Measurements from ENCODE around the gene TMEM233.

TMEM233 gene

DNA sequence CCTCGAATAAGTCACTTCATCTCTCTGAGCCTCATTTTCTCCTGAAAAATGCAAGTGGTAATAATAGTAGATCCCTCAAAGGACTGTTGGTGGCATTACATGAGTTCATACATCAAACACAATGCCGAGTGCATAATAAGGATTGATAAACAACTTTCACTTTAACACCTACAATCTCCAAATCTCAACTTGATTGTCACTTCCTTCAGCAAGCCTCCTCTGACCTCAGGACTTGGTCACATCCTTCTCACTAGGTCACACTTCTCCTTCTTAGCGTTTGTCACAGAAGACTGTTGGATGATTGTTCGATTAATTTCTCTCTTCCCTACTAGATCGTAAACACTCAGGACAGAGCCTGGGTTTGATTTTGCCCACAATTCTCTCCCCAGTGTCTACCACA is 66.5 kb downstream of the TMEM233 start:
- no peak for DNase-seq

- DNase-seq = no peak
These were observed 68.3 kb downstream of the TMEM233 start for GRCh38 chr12:119661882-119662281.

DNA sequence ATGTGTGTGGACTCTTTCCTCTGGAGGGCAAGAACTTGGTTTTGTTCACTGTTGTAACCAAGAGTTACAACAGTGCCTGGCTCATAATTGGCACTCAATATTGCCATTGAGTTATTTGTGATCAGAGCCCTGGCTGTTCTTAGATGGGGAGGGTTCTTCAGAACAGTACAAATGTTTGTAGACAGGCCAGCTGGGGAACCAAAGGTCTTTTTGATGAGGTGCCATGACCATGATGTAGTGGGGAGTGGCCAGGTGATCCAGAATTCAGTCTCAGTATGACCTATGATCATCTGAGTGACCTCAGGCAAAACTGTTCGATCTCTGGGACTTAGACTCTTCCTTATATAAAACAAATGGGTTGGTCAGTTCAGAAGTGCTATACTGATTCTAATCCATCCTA is 71.1 kb downstream of the TMEM233 start:
- no peak for DNase-seq

- no peak for DNase-seq
These were observed 71.8 kb downstream of the TMEM233 start for GRCh38 chr12:119665164-119665929.

DNA sequence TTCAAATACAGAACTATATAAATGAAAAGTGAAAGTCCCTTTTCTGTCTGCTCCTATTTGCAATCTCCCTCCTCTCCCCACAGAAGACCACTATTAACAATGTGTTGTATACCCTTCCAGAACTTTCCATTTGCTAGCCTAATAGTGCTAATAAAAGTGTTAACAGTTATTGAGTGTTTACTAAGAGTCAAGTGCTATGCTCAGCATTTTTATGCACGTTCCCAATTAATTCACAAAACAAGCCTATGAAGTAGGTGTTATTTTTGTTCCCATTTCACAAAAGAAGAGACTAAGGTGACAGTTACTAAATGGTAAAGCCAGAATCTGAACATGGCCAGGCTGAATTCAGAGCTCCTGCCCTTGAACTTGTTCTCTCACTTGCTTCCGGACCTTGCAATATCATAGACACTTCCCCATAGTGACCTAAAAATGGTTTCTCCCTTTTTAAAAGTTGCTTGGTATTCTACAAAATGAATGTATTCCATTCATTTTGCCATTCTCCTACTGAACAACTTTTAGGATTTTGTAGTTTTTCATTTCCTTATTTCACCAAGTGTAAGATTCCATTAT is 72.7 kb downstream of the TMEM233 start:
- no peak for DNase-seq

DNA sequence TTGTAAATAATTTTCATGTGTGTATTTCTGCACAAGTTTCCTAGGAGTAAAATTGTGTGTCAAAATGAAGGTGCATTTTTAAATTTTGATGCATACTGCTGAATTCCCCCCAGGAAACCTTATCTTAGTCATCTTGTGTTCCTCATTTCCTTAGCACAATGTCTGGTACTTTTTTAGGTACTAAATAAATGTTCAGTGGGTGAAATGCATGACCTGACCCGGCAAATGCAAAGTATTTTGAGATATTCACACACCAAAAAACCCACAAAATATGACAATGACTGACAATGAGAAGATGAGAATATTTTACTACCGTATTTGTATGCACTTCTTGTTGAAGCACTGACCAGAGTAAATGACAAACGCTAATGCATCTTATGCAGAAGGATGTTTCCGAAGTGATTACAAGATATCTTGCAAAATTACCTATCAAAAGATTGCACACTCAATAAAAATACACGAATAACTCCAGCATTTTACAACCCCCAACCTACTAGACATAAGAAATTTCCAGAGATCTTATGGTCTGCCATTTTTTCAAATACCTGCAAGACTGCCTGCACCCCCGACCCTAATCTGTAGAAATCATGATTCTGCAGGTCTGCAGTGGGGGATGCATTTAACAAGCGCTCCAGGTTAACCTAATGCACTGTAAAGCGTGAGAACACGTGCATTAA is 73.5 kb downstream of the TMEM233 start:
- DNase-seq = no peak

DNA sequence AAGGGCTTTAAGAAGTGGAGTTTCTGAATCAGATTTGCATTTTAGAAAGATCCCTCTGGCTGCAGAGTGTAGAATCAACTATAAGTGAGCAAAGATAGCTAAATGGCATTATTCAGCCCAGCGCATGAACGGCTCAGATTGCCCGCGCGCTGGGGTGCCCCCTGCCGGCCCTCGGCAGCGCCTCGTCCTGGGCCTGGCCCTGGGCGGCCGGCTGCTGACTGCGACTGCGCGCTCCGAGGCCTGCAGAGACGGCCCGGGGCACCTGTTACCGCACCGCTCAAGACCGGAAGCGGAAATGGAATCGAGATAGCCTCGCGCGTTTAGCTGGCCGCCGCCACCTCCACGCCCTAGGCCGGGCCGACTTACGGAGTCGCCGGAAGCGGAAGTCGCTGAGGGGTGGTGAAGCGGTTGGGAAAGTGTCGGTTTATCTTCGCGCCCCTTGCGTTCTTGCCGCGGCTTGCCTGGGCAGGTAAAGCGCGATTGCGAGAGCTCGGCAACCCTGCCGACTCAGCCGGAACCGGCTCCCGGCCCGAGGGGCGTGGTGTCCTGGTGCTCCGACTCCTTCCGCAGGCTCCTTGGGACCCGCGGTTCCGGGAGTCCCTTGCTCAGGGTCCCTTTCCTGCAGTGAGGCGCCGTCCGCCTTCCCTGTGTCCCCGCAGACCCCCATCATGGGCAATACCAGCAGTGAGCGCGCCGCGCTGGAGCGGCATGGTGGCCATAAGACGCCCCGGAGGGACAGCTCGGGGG is 74.2 kb downstream of the TMEM233 start, which contains the start of gene PRKAB1:
TSS of gene PRKAB1 (plus strand) at position 557 of the 747 bp plus-strand sequence. CDS start at position 669, 112 bp downstream.
- DNase-seq = peak; percentile 88

DNA sequence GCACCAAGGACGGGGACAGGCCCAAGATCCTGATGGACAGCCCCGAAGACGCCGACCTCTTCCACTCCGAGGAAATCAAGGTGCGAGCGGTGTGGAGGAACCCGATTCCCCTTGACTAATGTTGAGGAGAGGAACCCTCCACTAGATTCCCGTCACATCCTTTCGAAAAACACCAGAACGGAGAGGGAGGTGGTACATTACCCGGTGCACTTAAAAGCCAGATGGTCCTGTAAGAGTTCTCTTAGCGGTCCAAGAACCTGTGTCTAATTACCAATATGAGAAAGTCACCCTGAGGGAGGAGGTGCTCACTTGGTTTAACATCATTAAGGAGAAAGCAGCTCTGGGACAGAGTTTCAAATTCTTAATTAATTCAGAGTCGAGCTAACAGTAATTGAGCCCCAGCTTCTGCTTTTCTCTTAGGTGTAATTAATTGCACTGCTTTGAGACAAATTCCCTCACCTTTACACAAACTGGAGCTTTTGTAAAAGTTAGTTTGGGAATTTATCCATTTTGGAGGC is 74.8 kb downstream of the TMEM233 start:
- no peak for DNase-seq

DNA sequence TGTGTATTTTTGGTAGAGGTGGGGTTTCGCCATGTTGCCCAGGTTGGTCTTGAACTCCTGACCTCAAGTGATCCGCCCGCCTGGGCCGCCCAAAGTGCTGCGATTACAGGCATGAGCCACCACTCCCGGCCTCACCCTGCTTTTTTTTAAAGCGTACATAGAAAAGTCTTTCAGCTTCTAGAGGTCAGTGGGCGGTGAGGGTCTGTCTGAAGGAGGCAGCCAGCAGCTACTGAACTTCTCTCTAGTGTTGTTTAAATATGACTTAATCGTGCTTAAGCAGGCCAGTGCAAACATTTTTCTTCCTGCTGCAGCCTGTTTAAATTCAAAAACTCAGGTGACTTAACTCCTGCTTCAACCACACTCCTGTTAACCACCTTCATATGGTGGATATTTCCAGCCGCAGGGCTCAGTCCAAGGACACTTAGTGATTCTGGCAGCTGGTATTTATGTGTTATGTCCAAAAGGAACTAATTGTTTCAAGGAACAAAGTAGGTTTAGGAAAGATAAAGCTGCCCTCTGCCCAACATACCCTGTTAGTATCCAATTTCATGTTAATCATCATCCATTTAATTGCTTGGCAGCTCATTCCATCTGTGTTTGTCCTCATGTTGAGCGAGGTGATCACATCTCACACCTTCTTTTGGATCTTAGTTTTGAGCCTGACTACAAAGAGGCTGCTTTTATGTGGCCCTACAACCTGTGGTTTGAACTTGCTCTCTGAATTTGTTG is 76.3 kb downstream of the TMEM233 start:
- DNase-seq = no peak

DNA sequence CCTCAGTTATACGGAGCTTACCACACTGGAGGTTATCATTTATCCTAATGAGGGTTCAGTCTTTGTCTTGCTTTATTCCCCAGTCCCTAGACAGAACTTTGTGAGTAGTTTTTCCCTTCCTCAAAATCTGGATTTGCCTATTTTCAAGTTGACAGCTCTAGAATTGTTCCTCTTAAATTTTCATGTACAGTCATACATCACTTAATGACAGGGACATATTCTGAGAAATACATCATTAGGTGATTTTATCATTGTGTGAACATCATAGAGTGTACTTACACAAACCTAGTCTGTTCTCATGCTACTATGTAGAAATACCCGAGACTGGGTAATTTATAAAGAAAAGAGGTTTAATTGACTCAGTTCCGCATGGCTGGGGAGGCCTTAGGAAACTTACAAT is 77.5 kb downstream of the TMEM233 start:
- DNase-seq = no peak

GRCh38 chr12:119672194-119672593 is 78.6 kb downstream of the TMEM233 start:
- no peak for DNase-seq

GRCh38 chr12:119673634-119674033 is 80.1 kb downstream of the TMEM233 start:
- no peak for DNase-seq

GRCh38 chr12:119674560-119674959 is 81.0 kb downstream of the TMEM233 start:
- DNase-seq = no peak

DNA sequence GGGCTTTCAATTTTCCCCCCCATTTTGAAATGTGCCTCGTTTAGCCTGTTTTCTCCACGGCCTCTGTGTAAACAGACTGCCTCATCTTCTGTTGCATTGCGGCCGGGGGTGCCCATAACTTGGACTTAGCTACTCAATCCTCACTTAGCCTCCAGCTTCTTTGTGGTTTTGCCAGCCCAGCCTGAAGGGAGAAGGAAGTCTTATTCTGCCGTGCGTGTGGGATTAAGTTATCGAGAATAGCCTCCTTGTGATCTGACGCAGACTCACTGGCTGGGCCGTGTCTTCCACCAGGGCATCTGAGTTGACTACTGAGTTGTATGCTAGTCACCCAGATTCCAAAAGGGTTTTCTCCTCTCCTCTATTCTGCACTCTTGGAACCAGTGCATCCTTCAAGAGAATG is 82.4 kb downstream of the TMEM233 start:
- DNase-seq = no peak

- DNase-seq = no peak
These were observed 83.0 kb downstream of the TMEM233 start for GRCh38 chr12:119676573-119676972.

DNA sequence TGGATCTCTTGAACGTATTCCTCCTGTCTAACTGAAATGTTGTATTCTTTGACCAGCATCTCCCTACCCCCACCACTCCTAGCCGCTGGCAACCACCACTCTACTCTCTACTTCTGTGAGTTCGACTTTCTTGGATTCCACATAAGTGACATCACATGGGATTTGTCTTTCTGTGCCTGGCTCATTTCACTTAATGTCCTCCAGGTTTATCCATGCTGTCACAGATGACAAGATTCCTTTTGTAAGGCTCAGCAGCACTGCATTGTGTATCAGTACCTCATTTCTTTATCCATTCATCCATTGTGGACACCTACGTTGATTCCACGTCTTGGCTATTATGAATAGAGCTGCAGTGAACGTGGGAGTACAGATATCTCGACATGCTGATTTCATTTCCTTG is 84.9 kb downstream of the TMEM233 start:
- no peak for DNase-seq

GRCh38 chr12:119679081-119679480 is 85.5 kb downstream of the TMEM233 start:
- no peak for DNase-seq

- DNase-seq = no peak
These were observed 85.9 kb downstream of the TMEM233 start for GRCh38 chr12:119679490-119679889.

DNA sequence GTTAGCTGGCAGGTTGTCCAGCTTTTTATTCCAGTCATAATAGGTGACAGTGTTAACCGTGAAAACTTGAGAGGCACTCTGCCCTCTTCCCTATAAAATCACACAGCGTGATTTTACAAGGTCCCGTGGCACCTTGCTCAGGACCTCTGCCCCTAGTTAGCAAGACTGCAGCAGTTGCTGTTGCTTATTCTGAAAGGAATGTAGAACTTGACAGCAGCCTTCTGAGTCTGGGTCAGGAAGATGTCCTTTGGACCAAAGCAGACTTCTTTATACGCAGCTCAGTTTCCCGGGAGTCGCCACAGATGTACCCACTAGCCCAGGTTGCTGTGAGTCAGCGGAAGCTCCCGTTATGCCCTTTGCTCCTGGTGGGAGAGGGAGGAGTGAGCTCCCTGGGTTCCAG is 87.5 kb downstream of the TMEM233 start:
- DNase-seq = no peak

DNA sequence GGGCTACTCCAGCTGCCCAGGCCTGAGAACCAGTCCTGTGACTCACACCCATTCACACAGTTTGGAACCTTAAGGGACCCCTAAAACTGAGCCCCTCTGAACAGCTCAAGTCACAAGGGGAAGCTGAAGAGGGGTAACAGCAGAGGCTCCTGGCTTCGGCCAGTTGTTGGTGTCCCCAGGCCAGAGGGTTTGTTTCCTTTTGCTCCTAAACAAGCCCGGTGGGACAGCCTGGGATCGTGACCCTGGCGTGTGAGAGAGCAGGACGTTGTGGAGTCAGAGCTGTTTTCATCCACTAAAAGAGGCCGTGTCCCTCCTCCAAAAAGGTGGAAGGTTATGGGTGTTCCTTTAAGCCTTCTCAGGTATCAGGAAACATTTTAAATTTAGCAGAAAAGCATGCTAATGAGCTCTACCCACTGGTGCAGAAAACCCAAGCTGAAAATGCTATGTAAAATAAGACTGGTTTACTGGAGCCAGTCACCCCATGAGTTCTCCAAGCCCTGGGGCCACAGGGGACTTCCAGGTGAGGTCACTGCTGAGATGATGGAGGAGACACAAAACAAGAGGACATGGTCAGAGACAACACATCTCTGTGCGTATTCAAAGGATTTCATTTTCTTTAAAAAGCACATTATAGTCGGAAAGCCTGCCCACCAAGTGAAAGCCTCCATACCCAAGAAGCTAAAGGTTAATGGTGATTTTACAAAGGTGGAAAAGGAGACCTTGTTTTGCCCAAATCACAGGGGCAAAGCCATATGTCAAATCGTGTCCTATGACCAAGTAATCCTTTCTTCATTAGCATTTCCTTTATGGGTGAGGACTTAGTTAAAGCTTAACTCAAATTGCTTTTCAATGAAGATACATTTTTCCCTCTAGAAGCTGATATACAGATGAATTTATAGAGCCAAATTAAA is 88.4 kb downstream of the TMEM233 start:
- DNase-seq = no peak

DNA sequence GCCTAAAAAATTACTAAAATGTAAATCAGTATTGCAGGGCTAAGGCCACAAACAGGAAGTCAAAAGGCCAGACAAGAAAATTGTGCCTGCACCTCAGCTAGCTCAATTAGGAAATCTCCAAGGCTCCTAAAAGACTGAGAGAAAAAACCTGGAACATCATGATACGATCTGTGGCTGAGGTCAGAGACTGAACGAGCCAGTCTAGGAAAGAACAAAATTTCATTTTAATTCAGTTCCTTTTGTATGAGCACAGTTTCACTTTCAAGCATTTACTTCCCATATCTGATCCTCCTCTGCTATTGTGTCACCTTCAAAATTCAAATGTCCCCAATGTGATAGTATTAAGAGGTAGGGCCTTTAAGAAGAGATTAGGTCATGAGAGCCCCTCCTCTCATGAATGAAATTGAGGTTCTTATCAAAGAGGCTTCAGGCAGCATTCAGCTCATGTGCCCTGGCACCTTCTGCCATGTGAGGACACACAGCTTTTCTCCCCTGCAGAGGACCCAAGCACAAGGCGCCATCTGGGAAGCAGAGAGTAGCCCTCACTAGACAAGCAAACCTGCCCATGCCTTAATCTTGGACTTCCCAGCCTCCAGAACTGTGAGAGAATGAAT is 89.2 kb downstream of the TMEM233 start:
- no peak for DNase-seq

Data from effector CD8-positive, alpha-beta T cell (primary cell).